Endodermal cell (in vitro differentiated cells): ENCODE results near the gene DPYSL3. TPM values are rescaled to one million over a fixed set of nuclear protein-coding genes. Genes with fewer than 3 reads are reported as not detected.

Experiments used
- DNase-seq: peaks from one replicate; pipeline ENCODE4 v3.0.0-alpha.2; 2017
- H3K27ac ChIP-seq: 2 replicates; pipeline ENCODE4 v1.5.1; 2013; ENCODE audit warnings: mild to moderate bottlenecking, low read depth, low read length, moderate library complexity
- H3K27me3 ChIP-seq: 2 replicates; pipeline ENCODE4 v1.6.1; 2013; ENCODE audit warnings: mild to moderate bottlenecking, low read length, moderate library complexity; ENCODE audit not compliant: insufficient read depth, control insufficient read depth, poor library complexity, severe bottlenecking
- H3K36me3 ChIP-seq: 2 replicates; pipeline ENCODE4 v1.7.0; 2013; ENCODE audit warnings: mild to moderate bottlenecking, low read length, moderate library complexity; ENCODE audit not compliant: control insufficient read depth, insufficient read depth
- H3K4me1 ChIP-seq: one replicate; pipeline ENCODE4 v1.7.0; 2013; ENCODE audit warnings: low read length; ENCODE audit not compliant: control insufficient read depth, insufficient read depth
- H3K4me3 ChIP-seq: 2 replicates; pipeline ENCODE4 v1.5.1; 2013; ENCODE audit warnings: mild to moderate bottlenecking, low read length, moderate library complexity
- H3K9ac ChIP-seq: 2 replicates; pipeline ENCODE4 v1.6.1; 2013; ENCODE audit warnings: mild to moderate bottlenecking, low read length, moderate library complexity; ENCODE audit not compliant: poor library complexity, severe bottlenecking; ENCODE audit errors: extremely low read depth
- H3K9me3 ChIP-seq: 2 replicates; pipeline ENCODE4 v1.6.1; 2013; ENCODE audit warnings: mild to moderate bottlenecking, low read length, moderate library complexity; ENCODE audit not compliant: control insufficient read depth
- H3K27ac Mint-ChIP-seq: 2 replicates; pipeline ENCODE4 v1.8.0; 2020; ENCODE audit warnings: mixed read lengths
- H3K27me3 Mint-ChIP-seq: 2 replicates; pipeline ENCODE4 v1.8.0; 2021; ENCODE audit warnings: mild to moderate bottlenecking, mixed read lengths; ENCODE audit not compliant: insufficient read depth
- H3K36me3 Mint-ChIP-seq: 2 replicates; pipeline ENCODE4 v1.8.0; 2020; ENCODE audit warnings: low read depth, mixed read lengths
- H3K4me1 Mint-ChIP-seq: 2 replicates; pipeline ENCODE4 v1.8.0; 2020; ENCODE audit warnings: mixed read lengths
- H3K4me3 Mint-ChIP-seq: 2 replicates; pipeline ENCODE4 v1.8.0; 2020; ENCODE audit warnings: mild to moderate bottlenecking, moderate library complexity, mixed read lengths
- H3K9me3 Mint-ChIP-seq: 2 replicates; pipeline ENCODE4 v1.8.0; 2020; ENCODE audit warnings: mild to moderate bottlenecking, mixed read lengths
- WGBS, 2 experiments: methylation state at CpG; one replicate each; pipeline versions ENCODE4 v1.1.5 to v1.1.7; 2013; ENCODE audit warnings: missing lambda C conversion rate in 2 of 2, mixed read lengths in 1 of 2; ENCODE audit not compliant: insufficient coverage in 1 of 2, insufficient read length in 1 of 2; 5-methylcytosine and 5-hydroxymethylcytosine counted together
- total RNA-seq, 2 donors: library from RNA; stranded (reverse); fragmentation: NEBNext Ultra II Directional in 1 of 2; extraction: Animal tissue kit (Norgen Biotek cat#: 25700) in 1 of 2; gene quantifications; 2 replicates in 1 of 2; 3 replicates in 1 of 2; pipeline ENCODE4 v1.2.1, GENCODE V29; 2021
- TF ChIP-seq, protein P1 (sequence below): fragments of 200-600 bp; sonication (generic); conservative IDR thresholded peaks from 2 replicates; pipeline ENCODE4 v1.5.0; 2021; ENCODE audit warnings: antibody characterized with exemption, mild to moderate bottlenecking

Gene DPYSL3
- total RNA-seq, 2 donors from 2014 or later, result 76.3 to 98.6 TPM

DNA sequence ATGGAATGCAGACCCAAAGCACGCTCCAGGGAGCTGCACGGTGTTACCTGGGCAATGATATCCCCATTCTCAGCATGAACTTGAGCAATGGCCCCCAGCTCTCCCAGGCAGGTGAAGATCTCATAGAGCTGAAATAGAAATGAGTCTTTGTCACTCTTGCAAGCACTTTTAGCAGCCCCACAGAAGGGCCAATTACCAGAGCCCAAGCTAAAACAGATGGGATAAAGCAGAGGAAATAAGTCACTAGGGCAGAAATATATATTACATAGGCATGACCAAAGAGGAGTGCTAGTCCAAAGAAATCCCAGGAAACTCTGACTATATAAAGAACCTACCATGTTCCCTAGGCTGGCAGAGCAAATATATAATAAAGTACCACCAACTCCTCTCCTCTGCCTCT lies 97.3 kb downstream of the DPYSL3 start:
- H3K4me3 Mint-ChIP-seq, result no peak overlapping the region
- peaks cover 79% of the 10 kb centered on the region for H3K36me3 ChIP-seq
- no peak overlapping the region for H3K27ac Mint-ChIP-seq

DNA sequence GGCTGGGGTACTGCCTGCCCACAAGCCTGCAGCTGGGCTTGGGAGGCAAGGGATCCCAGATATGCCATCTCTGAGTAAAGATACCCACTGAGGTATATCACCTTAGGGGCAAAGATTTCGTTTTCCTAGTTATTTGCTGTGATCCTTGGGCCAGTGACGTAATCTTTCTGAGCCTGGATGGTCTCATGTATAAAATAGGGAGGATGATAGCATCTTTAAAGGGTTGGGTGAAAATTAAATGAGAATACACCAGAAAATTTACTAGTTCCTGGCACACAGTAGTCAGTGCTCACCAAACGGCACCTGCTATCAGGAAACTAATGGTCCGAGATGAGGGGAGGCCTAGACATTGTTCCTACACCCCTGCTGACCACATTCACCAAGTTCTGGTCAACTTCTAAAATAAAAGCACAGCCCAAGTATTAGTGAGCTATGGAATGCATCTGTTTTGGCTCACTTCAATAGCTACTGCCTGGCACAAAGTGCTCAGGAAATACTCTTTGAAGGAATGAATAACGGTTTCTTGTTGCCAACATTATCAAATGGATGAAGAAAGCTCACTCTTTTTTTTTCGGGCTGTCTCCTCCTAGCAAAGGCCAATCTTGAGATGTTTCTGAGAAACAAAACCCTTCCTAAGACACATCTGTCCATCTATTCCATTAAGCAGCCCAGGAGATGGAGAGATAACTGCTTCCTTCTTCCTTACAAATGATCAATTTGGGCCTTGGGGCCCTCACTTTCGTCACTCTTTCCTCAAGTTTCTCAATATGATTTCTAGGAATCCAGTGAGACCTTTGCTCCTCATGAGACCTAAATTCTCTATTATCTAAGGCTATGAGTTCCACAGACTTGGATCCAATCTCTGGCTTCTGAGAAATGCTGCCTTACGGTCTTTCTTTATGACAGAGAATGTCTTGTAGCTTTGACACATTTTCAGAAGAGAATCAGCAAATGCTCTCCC lies 98.2 kb downstream of the DPYSL3 start:
- WGBS, 2 experiments, result 92 to 97% methylated on average over 8 of the region's 8 CpGs
- Histone ChIP-seq H3K27ac (no peak overlapping the region), H3K27me3 (no peaks in the 10 kb centered on the region), H3K36me3 (peaks cover 69% of the 10 kb centered on the region), H3K4me1 (peaks cover 11% of the 10 kb centered on the region), H3K9me3 (peaks cover 14% of the 10 kb centered on the region), H3K4me3 (no peak overlapping the region), H3K9ac (no peak overlapping the region)
- Mint-ChIP-seq H3K27ac (no peak overlapping the region), H3K27me3 (no peaks in the 10 kb centered on the region), H3K9me3 (no peaks in the 10 kb centered on the region), H3K4me3 (no peak overlapping the region), H3K4me1 (peaks cover 26% of the 10 kb centered on the region), H3K36me3 (peaks cover 81% of the 10 kb centered on the region)
- DNase-seq, result no peak
- TF ChIP-seq, protein P1, sequence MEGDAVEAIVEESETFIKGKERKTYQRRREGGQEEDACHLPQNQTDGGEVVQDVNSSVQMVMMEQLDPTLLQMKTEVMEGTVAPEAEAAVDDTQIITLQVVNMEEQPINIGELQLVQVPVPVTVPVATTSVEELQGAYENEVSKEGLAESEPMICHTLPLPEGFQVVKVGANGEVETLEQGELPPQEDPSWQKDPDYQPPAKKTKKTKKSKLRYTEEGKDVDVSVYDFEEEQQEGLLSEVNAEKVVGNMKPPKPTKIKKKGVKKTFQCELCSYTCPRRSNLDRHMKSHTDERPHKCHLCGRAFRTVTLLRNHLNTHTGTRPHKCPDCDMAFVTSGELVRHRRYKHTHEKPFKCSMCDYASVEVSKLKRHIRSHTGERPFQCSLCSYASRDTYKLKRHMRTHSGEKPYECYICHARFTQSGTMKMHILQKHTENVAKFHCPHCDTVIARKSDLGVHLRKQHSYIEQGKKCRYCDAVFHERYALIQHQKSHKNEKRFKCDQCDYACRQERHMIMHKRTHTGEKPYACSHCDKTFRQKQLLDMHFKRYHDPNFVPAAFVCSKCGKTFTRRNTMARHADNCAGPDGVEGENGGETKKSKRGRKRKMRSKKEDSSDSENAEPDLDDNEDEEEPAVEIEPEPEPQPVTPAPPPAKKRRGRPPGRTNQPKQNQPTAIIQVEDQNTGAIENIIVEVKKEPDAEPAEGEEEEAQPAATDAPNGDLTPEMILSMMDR, result no peak

More for the DNA sequence above, 97.3 kb downstream of the DPYSL3 start:
- peaks cover 4% of the 10 kb centered on the region for H3K4me1 ChIP-seq
- Mint-ChIP-seq H3K36me3 (peaks cover 84% of the 10 kb centered on the region), H3K9me3 (no peaks in the 10 kb centered on the region), H3K27me3 (no peaks in the 10 kb centered on the region), H3K4me1 (peaks cover 19% of the 10 kb centered on the region)
- H3K27me3 ChIP-seq, result no peaks in the 10 kb centered on the region
- DNase-seq, result no peak
- no peak overlapping the region for H3K9ac ChIP-seq
- TF ChIP-seq, protein P1, result no peak
- peaks cover 14% of the 10 kb centered on the region for H3K9me3 ChIP-seq
- H3K27ac ChIP-seq, result no peak overlapping the region
- no peak overlapping the region for H3K4me3 ChIP-seq
- 92 to 100% methylated on average over 2 of the region's 2 CpGs for WGBS, 2 experiments

DNA sequence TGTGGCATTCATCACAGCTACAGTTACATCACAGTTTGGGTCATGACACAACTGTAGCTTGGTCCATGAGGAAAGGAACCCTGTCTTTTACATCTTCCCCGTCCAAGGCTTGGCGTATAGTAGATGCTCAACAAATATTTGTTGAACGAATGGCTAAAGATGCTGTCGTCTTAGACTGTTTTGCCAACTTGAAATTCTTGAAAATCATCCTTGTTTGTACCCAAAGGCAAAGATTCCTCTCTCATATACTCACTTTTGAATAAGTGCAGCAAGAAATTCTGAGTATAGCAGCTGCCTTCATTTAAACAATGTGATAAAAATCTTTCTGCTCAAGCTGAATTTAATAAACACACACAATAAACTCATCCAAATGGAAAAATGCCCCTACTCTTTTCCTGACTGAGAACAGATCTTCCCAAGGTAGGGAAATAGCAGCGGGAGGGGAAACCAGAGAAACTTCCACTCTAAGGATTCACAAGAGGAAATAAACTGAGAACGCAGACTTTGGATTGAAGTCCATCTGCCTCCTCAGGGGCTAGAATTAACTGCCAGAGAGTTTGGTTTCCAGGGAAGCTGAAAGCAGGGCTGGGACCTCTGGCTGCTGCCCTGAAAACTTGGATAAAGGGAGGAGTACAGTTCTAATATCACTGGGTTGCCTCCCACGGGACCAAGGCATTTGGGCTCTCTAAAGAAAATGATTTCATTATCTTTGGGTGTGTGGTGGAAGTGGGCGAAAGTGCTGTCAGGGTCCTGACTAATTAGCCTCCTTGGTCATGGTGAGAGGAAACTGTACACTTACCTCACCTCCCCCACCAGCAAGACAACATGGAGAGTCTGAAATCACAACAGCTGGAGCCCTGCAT lies 99.1 kb downstream of the DPYSL3 start:
- no peak overlapping the region for H3K9ac ChIP-seq
- H3K4me1 ChIP-seq, result peaks cover 16% of the 10 kb centered on the region
- no peaks in the 10 kb centered on the region for H3K27me3 ChIP-seq
- Mint-ChIP-seq H3K9me3 (no peaks in the 10 kb centered on the region), H3K27ac (no peak overlapping the region), H3K4me1 (peaks cover 34% of the 10 kb centered on the region), H3K36me3 (peaks cover 80% of the 10 kb centered on the region), H3K4me3 (no peak overlapping the region), H3K27me3 (no peaks in the 10 kb centered on the region)
- H3K4me3 ChIP-seq, result no peak overlapping the region
- H3K36me3 ChIP-seq, result peaks cover 68% of the 10 kb centered on the region
- no peak overlapping the region for H3K27ac ChIP-seq
- H3K9me3 ChIP-seq, result peaks cover 14% of the 10 kb centered on the region
- no peak for DNase-seq
- WGBS, 2 experiments, result 94 to 97% methylated on average over 5 to 8 of the region's 8 CpGs
- TF ChIP-seq, protein P1, result no peak
